Activated CD8-positive, alpha-beta memory T cell treated with anti-CD3 and anti-CD28 coated beads, Interleukin-2, amount 50 U/mL, for 48 hours (primary cell): ENCODE results near the gene LIN7B.
A peak's percentile ranks its signal among the peaks of the same experiment; 100 is the strongest.

Experiments used
- DNase-seq: peaks from one replicate; pipeline ENCODE4 v3.0.0-alpha.2; 2020

Gene LIN7B

DNA sequence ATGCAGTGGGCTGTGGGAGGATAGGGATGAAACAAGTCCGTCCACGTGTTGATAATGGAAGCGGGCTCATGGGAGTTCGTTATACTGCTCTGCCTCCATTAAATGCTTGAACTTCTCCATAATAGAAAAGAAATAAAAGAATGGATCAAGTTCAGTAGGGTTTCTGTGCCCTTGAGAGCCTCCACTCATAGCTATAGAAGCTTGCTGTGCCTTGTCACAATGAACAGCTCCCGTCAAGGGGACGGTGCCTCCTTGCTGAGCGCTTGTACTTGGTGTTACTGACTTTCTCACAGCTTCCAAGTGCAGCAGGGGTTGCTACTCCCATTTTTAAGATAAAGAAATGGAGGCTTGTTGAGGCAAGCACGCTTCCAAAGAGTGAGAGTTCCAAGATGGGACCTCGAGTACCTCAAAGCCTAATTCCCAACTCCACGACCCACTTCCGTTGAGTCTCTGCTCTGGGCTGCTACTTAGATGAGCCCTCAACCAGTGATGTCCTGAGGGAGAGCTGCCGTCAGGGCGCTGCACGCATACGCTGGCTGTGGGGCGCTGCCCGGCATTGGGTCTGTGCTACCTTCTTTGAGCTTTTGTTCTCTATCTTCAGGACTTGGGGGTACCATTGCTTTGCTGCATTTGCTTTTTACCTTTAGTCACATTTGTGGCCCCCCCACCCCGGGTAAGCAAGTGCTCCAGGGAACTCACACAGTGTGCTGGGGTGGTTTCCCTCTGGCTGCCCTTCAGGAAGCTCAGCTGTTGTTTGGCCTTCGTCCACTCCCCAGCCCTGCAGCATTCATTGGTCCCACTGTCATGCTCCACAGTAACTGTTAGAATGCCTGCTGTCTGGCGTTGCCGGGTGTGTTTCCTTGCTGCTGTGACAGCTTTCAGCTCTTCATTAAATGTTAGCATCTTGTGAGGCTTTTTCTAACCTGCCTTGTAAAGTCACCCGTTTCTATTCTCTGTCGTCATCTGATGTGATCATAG is 19.4 kb upstream of the LIN7B start:
- peak; percentile 49 for DNase-seq

DNA sequence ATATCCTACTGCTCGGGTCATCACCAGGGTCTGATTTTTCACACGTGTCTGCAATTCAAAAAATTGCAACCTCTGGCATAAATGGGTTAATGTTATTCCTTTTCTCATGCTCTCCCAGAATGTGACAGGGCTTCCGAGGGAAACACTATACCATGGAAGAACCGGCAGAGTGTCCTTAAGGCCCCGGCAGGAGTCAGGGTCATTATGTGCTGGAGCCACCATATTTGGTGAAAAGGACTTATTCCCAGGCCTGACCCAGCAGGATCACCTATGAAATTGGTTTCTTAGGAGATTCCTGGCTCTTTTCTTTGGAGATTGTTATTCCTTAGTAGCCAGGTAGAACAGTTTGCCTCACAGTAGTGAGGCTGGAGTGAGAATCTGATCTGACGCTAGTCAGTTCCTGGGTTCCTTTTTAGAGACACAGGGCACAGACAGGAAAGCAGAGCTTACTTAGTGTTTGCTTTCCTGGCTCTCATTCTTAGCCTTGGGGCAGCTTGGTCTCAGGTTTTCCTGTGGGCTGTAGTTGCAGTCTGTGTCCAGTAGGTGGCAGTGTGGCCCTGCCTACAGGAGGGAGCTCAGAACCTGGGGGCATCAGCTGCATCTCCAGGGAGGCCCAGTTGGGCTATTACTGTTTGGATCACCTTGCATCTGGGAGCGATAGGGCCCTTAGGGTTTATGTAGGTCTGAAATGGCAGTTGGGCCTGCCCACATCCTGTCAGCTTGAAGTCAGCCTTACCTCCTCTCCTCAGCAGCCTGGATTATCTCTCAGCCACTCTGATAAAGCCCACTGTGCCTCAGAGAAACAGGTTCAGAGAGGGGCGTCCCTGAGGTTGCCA is 16.5 kb upstream of the LIN7B start:
- DNase-seq: peak; percentile 84

DNA sequence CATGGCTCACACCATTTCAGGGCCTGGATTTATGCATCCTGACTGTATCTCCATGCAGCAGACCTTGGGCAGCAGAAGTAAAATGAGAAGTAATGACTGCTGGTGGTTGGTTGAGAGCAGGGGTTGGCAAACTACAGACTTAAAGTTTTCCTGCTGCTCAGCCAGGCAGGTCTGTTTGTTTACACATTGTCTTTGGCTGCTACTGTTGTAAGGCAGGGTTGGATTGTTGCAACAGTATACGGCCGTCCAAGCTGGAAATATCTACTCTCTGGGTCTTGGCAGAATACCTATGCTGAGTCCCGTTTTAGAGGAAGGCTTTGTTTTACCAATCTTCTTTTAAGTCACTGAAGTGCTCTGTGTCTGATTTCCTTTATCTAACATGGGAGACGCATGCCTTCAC is 15.4 kb upstream of the LIN7B start:
- DNase-seq: no peak

DNA sequence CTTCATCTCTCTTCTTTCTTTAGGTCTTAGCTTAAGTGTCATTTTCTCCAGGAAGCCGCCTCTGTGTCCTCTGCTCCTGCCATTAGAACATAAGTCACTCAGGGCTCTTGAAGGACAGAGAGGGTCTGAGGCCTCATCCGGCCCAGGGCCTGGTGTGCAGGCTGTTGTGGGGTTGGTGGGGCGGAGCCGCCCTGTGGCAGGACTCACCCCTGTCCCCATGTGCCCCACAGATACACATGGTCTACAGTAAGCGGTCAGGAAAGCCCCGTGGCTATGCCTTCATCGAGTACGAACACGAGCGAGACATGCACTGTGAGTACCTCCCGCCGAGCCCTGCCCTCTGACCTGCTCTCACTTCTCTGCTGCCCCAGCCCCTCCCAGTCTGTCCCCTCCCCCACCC is 13.0 kb upstream of the LIN7B start:
- DNase-seq: peak; percentile 52

DNA sequence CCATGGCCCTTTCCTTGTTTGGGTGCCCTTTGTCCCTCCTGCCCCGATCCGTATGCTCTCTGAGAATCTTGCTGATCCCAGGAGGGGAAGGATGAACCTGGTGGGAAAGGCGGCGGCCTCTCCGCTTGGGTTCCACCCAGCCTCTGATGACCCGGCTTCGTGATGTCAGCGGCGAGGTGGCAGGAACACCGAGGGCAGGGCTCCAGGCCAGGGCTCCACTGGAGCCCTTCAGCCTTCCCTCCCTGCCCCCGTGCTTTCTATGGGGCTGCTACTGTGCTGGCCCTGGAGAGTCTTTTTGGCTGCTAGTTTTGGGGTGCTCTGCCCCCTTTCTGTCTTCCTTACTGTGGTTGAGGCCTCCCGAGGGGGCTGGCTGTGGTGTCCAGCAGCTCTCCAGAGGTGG is 11.9 kb upstream of the LIN7B start:
- DNase-seq: no peak

DNA sequence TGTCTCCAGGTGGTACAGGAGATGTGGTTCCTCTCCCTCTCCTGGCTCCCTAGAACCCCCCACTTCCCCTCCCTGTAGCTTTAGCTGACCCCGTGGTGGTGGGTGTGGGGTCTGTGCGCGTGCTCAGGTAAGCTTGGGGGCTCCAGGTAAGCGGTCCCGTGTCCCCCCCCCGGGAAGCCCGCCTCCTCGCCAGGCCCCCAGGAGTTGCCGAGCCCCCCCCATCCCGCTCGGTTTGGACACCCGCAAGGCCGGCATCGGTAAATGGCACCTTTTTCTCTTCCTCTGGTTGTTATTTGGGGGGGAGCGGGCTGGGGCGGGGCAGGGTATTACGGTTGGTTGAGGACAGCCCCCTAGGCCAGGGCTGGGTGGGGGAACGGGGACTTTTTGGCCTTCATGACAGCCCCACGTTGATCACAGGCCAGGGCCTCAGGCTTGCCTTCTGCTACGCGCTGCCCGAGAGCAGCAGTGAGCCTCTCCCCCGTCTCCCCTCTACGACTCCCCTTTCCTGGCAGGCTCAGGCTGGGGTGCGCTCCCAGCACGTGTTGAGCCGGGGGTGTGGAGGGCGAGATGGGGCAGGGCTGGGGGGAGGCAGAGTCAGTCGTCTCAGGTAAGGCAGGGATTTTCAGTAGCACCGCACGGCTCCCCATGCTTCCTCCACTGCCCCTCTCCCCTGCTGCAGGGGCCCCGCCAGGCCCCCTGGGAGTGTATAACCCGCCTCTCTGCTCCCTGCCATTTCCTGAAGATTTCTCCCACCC is 10.7 kb upstream of the LIN7B start:
- peak; percentile 50 for DNase-seq

DNA sequence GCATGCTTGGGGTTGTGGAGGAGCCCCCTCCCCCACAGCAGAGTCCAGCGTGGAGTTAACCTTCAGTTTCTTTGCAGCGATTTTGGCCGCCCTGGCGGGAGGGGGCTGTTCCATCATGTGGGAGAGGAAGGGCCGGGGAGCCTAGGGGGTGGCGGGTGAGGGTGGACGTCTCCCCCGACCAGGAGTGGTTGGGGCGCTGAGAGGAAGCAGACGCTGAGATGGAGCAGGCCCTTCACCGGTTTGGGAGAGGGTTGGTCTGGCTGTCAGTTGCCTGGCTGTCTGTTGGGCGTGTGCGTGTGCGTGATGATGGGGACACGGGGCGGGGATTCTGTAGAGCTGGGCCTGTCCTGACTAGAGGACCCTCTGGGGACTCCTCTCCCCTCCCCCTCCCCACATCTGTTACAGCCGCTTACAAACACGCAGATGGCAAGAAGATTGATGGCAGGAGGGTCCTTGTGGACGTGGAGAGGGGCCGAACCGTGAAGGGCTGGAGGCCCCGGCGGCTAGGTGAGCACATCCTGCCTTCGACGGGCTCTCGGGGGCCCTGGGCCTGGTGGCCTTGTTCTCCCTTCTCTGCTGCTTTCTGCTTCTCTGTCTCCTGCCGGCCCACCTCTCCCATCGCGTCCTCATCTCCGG is 9.8 kb upstream of the LIN7B start:
- DNase-seq: peak; percentile 52

DNA sequence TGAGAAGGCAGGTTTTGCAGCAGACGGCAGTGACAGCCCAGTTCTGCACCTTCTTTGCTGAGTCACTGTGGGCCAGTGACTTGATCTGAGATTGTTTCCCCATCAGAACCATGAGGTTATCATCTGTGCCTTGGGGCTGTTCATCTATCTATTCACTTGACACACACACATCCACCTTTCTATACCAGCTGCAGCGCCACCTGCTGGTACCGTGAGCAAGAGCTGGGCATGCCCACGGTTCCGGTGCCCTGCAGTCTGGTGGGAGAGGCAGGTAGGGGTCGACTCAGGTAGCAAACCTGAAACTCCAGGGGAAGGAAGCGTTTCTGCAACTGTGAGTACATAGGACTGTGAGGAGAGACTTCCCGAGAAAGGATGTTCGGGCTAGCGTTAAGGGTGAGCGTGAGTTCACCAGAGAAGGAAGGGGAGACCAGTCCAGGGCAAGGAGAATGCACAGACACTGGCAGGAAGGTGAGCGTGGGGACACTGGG is 7.5 kb upstream of the LIN7B start:
- DNase-seq: peak; percentile 87

DNA sequence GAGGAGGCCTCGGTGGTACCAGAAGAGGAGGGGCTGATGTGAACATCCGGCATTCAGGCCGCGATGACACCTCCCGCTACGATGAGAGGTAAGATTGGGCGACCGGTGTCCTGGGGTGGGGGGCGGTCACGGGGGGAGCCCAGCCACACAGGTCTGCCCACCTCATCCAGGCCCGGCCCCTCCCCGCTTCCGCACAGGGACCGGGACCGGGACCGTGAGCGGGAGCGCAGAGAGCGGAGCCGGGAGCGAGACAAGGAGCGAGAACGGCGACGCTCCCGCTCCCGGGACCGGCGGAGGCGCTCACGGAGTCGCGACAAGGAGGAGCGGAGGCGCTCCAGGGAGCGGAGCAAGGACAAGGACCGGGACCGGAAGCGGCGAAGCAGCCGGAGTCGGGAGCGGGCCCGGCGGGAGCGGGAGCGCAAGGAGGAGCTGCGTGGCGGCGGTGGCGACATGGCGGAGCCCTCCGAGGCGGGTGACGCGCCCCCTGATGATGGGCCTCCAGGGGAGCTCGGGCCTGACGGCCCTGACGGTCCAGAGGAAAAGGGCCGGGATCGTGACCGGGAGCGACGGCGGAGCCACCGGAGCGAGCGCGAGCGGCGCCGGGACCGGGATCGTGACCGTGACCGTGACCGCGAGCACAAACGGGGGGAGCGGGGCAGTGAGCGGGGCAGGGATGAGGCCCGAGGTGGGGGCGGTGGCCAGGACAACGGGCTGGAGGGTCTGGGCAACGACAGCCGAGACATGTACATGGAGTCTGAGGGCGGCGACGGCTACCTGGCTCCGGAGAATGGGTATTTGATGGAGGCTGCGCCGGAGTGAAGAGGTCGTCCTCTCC is 6.3 kb upstream of the LIN7B start:
- peak; percentile 53 for DNase-seq

DNA sequence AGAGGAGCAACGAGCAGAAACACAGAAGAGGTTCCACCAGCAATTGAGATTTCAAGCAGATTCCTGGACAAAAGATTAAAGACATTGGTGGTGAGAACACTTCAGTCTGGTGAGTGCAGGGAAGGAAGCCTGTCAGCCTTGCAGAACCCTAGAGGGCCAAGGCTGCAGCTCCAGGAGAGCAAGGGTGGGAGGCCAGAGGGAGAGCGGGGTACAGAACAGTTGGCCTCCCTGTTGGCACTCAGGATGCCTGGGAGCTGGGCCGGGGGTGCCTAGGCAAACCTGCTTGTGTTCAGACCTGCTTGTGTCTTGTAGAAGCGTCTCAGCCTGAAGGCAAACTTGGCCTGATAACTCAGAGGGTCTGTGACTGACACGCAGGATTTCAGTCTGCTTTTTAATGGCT is 5.1 kb upstream of the LIN7B start:
- peak; percentile 56 for DNase-seq

DNA sequence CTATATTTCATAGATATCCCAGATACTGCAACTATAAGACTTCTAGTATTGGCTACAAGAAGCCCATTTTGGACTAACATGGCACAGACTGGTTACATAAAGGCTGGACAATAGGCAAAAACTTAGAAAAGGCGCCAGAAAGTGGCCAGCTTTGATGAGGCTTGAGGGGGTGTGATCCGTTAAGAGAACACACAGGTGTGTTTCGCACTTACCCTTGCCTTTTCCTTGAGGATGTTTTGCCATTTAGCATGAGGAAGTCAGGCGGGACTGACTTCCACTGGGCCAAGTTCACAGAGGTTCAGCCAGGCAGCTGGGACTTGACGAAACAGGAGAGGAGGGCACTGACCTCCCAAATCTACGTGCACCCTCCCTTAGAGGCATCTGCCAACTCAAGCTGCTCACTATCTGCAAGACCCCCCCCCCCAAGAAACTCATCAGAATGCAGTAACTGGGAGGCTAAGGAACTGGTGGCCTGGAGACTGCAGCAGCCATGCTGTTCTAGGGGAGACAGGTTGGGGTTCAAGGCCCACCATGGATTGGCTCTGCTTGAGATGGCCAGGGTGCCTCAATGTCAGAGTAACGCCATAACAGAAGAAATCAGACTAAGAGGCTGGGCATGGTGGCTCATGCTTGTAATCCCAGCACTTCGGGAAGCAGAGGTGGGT is 4.5 kb upstream of the LIN7B start:
- DNase-seq: peak; percentile 49

DNA sequence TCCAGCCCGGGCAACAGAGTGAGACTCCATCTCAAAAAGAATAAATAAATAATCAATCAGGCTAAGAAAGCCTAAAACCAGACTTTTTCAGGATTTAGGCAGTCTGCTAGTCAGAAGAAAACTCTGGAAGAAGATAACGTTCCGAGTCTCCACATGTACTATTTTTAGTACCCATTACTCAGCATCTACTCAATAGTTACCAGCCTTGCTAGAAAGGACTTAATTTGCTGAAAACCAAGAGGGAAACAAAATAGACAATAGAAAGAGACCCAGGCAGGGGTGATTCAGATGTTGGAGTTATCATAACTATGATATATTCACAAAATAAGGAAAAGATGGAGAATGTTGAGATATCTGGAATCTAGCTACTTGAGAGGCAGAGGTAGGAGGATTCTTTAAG is 3.6 kb upstream of the LIN7B start:
- no peak for DNase-seq

DNA sequence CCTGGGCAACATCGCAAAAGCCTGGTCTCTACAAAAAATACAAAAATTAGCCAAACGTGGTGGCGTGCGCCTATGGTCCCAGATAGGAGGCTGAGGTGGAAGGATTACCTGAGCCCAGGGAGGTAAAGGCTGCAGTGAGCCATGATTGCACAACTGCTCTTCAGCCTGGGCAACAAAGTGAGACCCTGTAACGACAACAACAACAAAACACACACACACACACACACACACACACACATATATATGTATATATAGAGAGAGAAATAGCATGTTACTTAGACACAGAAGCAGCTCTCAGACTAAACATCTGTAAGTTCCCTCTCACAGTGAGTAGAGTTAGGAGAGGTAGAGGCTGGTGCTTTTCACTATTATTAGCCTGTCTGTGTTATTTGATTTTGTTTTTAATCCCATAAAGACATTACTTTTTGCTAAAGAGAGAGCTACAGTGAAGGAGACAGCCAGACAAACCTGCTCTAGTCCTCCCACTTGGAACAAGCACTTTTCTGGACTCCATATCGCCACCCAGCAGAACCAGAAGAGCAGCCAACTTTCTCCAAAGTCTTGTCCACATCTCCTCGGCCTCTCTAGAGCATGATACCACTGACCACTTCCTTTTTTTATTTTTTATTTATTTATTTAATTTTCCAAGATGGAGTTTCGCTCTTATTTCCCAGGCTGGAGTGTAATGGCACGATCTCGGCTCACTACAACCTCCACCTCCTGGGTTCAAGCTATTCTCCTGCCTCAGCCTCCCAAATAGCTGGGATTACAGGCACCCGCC is 2.8 kb upstream of the LIN7B start:
- DNase-seq: no peak

DNA sequence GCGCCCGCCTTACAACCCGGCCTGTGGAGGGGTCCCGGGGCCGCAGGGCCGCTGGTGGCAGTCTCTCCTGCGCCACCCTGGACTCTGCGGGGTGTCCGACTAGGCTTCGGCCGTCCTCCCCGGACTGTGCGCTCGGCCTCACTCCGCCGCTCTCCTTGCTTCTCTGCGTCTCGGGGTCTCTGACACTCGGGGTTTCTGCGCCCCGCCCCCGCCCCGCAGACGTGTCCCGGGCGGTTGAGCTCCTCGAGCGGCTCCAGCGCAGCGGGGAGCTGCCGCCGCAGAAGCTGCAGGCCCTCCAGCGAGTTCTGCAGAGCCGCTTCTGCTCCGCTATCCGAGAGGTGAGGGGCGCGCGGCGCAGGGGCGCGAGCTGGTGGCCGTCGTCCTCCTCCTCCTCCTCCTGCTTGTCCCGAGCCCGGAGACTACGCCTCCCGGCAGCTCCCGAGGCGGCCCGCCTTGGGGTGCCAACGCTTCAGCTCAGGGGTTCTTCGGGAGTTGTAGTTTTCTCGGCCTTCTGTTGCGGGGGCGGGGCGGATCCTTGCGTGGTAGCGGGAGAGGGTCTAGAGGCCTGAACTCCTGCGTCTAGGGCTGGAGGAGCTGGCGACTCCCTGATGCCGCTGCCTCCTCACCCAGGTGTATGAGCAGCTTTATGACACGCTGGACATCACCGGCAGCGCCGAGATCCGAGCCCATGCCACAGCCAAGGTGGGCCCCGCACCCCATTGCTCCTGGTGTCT is 627 bp downstream of the LIN7B start:
- peak; percentile 78 for DNase-seq

DNA sequence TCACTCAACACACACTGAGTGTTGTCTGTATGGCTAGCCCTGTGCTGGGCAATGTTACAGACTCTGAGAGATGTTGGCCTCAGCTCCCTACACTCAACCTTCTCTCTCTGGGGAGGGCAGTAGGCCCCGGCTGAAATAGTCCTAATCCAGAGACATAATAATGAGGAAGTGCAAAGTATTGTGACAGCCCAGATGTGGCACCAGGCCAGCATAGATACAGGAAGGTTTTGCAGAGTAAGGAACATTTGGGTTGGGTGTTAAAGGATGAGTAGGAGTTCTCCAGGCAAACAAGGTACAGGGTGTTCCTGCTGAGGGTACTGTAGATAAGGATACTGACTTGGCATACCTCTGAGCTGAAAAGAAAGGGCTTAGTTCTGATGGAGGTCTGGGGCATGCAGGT is 2.4 kb downstream of the LIN7B start:
- DNase-seq: no peak

DNA sequence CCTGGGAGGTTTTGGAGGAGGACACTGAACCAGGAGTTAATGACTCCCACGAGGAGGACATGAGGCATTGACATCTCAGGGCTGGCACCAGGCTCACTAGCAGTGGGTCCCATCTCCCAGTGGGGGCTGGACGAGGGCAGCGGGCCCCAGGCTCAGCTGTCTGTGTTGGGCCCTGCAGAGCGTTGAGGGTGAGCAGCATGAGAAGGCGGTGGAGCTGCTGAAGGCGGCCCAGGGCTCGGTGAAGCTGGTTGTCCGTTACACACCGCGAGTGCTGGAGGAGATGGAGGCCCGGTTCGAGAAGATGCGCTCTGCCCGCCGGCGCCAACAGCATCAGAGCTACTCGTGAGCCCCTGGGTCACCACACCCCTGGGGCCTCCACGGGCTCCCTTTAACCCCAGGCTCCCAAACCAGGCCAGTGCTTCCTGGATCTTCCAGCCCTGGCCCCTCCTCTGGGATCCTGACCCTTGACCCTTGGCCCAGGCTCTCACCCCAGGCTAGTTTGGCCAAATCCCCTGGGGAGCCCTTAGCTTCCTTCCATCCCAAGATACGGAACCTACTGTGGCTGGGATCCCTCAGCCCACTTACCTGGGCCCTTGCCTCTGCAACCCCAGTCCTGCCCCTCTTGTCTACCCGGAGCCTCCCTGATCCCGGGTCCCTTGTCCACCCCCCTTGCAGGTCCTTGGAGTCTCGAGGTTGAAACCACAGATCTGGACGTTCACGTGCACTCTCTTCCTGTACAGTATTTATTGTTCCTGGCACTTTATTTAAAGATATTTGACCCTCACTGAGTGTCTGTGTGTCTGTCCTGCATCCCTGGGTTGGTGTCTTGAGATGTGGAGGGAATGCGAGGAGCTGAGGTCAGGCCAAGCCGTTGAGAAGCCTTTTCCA is 3.8 kb downstream of the LIN7B start:
- no peak for DNase-seq

DNA sequence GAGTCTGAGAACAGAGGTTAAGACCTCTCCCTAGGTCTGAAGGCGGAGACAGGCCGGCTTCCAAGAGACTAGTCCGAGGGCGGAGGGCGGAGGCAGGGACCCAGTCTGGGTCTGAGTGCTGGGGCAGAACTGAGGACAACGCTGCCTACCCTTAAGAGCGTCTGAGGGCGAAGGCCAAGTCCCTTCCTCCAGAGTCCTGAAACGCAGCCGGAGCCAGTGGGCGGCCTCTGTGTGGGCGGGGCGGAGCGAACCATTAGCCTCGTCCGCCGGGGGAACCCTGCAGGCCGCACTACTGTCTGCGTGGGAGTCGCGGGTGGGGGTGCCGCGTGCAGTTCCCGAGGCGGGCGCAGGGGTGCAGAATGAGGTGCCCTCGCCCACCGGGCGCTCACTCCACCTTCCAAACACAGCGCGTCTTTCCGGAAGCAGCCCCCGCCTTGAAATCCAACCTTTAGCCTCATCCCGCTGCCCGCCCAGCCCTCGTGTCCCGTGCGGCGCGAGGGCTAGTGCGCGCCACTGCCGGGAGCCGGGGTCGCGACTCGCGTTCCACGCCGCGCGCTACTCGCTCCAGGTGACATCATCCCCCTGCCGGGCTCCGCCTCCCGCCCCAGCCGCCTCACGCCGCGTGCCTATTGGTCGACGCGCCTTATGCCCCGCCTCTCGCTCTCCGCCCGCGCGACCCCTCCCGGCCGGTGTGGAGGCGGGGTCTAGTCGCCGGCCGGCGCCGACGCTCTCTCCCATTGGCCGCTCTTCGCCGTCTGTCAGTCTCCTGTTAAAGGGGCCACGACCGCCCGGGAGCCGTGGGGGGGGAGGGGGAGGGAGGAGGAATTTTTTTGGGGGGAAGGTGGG is 4.6 kb downstream of the LIN7B start, which contains the start of gene C19orf73:
Gene C19orf73 (minus strand): TSS at position 579 of the 846 bp plus-strand sequence. CDS start 121 bp downstream, at position 458.
- peak; percentile 96 for DNase-seq
